Measurements from ENCODE around the gene ATOX1.

GRCh38 chr5:151740336-151740942, 18.0 kb downstream of the ATOX1 start:
- TF ChIP-seq CTCF (IDR thresholded peaks at IDR 0.05; ENCODE audit: low read depth, low read length) (peak; percentile 77), EZH2phosphoT487 (IDR thresholded peaks at IDR 0.05; ENCODE audit: low read depth) (no peak)

Measured in OCI-LY3 (cell line).